NB4 (cell line): Measurements from ENCODE around the gene SIM2.

Experiments
- DNase-seq: peaks from one replicate; pipeline ENCODE4 v3.0.0; 2010; ENCODE audit warnings: low read depth
- H3K4me3 ChIP-seq: one replicate; pipeline ENCODE4 v1.5.1; 2011; ENCODE audit warnings: mild to moderate bottlenecking, low read depth, low read length, moderate library complexity
- MAX ChIP-seq: IDR thresholded peaks from 2 replicates; pipeline ENCODE4 v1.6.1; 2011; ENCODE audit warnings: low read depth, low read length
- MYC ChIP-seq: IDR thresholded peaks from 2 replicates; pipeline ENCODE4 v1.6.1; 2011; ENCODE audit warnings: low read depth, low read length
- POLR2A ChIP-seq: IDR thresholded peaks from 2 replicates; pipeline ENCODE4 v1.6.1; 2011; ENCODE audit warnings: mild to moderate bottlenecking; ENCODE audit not compliant: insufficient read length; ENCODE audit errors: extremely low read depth
- TF ChIP-seq, protein P1 (sequence below): IDR thresholded peaks from one replicate; pipeline ENCODE4 v1.5.1; 2012; ENCODE audit warnings: low read depth, low read length

The SIM2 gene

GRCh38 chr21:36751383-36751782, 52.5 kb downstream of the SIM2 start:
- TF ChIP-seq MAX = no peak
- TF ChIP-seq, protein P1, sequence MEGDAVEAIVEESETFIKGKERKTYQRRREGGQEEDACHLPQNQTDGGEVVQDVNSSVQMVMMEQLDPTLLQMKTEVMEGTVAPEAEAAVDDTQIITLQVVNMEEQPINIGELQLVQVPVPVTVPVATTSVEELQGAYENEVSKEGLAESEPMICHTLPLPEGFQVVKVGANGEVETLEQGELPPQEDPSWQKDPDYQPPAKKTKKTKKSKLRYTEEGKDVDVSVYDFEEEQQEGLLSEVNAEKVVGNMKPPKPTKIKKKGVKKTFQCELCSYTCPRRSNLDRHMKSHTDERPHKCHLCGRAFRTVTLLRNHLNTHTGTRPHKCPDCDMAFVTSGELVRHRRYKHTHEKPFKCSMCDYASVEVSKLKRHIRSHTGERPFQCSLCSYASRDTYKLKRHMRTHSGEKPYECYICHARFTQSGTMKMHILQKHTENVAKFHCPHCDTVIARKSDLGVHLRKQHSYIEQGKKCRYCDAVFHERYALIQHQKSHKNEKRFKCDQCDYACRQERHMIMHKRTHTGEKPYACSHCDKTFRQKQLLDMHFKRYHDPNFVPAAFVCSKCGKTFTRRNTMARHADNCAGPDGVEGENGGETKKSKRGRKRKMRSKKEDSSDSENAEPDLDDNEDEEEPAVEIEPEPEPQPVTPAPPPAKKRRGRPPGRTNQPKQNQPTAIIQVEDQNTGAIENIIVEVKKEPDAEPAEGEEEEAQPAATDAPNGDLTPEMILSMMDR = no peak
- no peak for DNase-seq

DNA sequence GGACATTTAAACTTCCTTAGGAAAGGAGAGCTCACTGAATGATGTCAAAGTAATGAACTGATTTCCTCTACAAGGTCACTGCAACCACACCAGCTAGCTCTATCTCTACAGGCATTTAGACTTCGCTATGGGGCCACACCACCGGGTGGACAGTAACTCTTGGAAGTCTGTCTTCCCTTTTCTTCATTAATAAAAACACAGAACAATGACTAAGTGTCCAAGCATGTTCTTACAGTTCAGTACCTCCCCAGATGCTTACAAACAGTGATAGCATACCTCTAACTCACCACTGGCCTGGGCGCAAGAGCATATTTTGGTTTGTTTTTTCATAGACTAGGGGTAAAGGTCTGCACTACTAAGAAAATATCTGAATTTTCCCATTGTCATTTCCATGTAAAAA, 54.6 kb downstream of the SIM2 start:
- no peak for TF ChIP-seq MAX
- TF ChIP-seq POLR2A = no peak
- no peak for TF ChIP-seq MYC
- TF ChIP-seq, protein P1 = no peak
- no peak for DNase-seq

More at GRCh38 chr21:36751383-36751782, 52.5 kb downstream of the SIM2 start:
- H3K4me3 ChIP-seq = no peak overlapping the region

DNA sequence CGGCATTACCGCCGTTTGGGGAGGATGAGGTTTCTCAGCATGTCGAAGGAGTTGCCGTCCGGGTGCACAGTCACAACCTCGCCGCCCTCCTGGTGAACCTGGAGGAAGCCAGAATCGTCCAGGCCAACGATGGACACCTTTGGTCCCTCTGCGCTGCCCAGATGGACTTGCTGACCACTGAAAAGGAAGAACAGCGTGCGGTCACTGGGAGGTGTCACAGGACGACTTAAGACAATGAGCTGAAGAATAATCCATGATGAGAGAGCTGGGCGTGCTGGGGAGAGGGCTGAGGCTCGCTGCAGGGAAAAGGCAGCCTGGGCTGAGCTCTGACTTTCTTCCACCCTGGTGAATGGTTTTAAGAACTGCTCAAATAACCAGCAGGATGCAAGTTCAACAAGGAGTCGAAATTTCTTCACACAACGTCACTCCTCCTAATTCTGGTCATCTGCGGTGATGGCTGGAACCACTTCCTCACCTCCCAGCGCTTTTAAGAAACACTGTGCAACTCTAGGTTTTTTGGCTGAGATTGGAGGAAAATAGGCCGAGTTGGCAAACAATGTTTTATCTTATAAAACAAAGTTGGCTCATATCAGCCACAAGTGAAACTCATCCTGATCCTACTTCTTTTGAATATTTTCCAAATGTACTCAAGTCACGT, 55.5 kb downstream of the SIM2 start:
- no peak for DNase-seq
- H3K4me3 ChIP-seq = no peak overlapping the region
- no peak for TF ChIP-seq MAX
- TF ChIP-seq POLR2A = no peak
- TF ChIP-seq MYC = no peak
- TF ChIP-seq, protein P1 = no peak

More for the DNA sequence above, 54.6 kb downstream of the SIM2 start:
- H3K4me3 ChIP-seq = no peak overlapping the region

DNA sequence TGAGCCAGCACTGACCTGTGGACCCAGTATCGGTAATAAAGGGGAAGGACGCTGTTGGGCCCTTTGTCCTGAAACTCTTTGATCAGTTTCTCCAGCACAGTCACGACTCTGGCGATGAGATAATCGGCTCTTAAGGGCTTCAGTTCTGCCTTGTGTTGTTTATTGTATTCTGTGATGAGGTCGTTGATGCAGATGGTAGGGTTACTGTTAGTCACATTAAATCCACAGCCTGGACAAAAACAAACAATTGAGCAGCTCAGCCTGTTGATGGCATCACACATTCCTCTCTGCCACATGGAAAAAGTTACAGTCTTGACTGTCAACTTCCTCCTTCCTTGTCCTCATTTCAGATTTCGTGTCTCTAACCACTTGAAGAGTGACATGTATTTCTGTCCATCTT, 57.6 kb downstream of the SIM2 start:
- no peak overlapping the region for H3K4me3 ChIP-seq
- DNase-seq = no peak
- TF ChIP-seq MAX = no peak
- TF ChIP-seq POLR2A = no peak
- TF ChIP-seq, protein P1 = no peak
- TF ChIP-seq MYC = no peak

GRCh38 chr21:36757196-36757595, 58.3 kb downstream of the SIM2 start:
- H3K4me3 ChIP-seq = no peak overlapping the region
- TF ChIP-seq MYC (no peak), POLR2A (no peak), MAX (no peak)
- TF ChIP-seq, protein P1 = no peak
- no peak for DNase-seq
